ENCODE data around the gene CELA3A.
"Not testable (repeated sequence)": the region's sequence is repeated elsewhere in the genome, so short reads cannot be mapped to it uniquely, and the experiment has no call there.

The CELA3A gene, protein sequence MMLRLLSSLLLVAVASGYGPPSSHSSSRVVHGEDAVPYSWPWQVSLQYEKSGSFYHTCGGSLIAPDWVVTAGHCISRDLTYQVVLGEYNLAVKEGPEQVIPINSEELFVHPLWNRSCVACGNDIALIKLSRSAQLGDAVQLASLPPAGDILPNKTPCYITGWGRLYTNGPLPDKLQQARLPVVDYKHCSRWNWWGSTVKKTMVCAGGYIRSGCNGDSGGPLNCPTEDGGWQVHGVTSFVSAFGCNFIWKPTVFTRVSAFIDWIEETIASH

DNA sequence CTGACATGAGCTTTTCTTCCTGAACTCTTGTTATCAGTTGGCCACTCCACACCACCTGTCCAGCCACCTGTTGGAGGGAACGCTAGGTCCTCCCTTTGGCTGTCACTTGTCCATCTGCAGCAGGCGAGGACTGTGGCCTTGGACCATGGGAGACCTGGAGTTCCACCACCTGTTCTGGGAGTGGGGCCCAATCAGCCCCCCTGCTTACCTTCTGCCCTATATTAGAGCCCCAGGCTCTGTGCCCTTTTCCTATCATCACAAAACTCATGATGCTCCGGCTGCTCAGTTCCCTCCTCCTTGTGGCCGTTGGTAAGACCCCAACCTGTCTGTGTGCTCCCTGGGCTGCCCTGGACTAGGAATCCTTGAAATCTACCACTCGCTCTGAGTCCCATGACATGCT is at the start of gene CELA3A:
Gene CELA3A (plus strand): TSS at position 249 of the 400 bp plus-strand sequence. CDS start 18 bp downstream, at position 267.
- no peak for DNase-seq (ENCODE audit: low spot score)

DNA sequence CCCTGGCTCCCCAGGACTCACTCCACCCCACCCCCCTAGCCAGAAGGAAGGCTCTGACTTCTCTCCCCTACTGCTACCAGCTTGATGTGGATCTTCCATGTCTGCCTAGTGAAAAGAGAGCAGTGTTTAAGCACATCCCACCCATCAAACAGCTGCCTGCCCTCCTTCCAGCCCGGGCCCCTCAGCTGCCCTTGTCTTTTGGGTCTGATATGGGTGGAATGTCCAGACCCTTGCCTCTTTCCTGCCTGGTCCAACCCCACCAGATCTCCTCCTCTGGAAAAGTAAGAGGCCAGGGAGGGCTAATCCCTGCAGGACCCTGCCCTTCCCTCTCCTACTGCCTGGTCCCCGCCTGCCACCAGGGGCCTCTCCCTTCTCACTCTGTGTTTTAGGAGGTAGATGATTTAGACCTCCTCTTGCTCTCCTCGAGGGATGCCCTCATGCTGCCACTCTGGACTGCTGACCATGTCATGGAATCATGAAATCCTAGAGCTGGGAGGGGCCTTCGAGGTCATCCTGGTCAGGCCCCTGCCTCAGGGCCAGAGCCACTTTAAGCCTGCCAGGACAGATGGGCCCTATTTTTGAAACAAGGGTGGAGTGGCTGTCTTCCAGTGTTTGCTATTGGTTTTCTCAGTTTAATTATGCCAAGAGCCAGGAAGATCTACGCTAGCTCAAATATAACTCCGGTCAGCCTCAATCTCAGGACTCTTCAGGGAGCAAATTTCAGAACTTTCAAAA is 48.5 kb upstream of the CELA3A start:
- DNase-seq (ENCODE audit: low spot score): no peak

DNA sequence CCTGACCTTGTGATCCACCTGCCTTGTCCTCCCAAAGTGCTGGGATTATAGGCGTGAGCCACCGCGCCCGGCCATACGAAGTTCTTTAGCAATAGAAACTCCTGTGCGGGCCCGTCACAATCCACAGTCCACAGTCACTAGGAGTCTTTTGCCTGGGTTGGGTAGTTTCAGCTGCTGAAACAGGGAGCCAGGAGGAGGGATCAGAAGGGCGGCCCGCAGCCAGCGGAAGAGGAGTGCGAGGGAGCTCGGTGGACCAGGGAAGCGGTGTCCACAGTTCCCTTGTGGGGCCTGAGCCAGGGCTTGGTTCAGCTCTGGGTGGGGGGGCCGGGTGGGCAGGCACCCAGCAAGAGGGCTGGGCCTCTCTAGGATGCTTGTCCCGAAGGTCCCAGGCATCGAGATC is 46.4 kb upstream of the CELA3A start:
- no peak for DNase-seq (ENCODE audit: low spot score)

DNA sequence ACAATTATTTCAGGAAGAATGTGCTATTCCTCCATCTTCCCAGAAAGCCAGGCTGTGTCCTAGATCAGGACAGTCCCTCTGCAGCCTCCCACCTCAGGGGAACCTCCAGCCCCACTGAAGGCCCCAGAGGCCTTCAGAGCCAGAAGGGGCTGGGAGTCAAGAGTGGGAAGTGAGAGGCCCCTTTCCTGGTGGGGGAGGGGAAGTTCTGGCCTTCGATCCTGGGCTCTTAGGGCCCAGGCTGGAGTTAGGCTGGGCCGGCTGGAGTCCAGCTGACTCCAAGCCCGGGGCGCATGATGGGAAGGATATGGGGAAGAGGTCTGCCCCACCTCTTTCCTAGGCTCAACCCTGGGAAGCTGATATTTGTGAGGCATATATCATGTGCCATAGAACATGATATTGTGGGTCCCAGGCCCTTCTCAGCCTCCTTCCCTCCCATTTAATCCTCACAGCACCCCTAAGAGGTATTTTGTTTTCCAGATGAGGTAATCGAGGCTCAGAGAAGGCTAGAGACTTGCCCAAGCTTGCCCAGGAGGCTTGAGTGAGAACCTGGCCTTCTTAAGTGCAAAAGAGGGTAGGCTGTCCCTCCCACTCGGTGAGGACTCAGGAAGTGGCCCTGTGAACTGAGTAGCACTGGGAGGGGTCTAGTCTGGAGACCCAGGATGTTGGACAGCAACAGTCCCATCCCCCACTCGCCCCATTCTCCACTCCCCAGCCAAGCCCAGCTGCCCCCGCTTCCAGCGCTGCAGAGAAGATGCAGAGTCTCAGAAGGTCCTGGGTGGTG is 45.8 kb upstream of the CELA3A start:
- DNase-seq (ENCODE audit: low spot score): no peak

DNA sequence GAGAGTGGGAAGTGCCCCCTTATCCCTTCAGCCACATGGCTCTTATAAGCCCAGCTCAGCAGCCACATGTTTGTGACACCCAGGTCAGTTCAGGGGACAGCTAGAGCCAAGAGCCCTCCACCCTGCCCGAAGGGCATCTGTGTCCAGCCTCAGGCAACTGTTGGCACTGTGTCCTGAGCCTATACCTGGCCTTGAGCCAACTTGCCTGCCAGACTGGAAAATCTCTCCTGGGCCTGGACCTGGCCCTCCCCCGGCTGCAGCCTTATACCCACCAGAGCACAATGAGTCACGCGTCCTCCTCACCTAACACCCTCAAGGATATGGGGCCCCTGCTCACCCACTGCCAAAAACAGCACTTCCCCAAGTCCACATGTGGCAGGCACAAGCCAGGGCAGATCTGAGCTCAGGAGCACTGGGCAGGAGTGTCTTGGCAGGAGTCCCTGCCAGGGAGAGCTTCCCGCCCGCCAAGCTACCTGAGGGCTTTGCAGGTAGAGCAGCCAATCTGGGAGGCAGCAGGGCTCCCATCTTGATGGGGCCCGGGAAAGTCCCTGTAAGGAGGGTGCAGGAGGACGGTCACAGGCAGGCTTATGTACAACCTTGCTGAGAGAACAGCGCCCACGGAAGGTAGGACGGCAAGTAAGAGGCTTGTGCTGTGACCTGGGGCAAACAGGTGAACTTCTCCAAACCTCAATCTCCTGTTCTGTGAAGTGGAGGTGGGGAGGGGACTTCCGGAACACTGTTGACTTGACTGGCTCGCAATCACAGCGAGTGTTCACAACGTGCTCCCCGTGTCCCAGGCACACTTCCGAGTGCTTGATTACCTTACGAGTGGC is 44.5 kb upstream of the CELA3A start:
- DNase-seq (ENCODE audit: low spot score): no peak

DNA sequence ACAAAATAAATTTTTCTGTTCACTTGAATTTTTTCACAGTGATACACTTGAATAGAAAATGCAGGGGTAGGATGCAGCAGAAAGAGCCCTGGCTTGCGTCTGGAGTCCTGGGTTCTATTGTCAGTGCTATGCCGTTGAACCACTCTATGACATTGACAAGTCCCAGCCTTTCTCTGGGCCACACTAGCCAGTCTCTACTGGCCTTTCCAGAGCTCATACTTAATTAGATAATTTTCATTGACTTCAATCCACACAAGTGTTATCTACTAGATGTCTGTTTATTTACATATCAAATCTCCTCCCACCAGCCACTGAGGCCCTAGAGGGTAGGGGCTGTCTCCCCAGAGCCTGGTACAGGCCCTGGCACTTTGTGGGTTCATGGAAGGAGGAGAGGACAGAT is 40.1 kb upstream of the CELA3A start:
- DNase-seq (ENCODE audit: low spot score): no peak

DNA sequence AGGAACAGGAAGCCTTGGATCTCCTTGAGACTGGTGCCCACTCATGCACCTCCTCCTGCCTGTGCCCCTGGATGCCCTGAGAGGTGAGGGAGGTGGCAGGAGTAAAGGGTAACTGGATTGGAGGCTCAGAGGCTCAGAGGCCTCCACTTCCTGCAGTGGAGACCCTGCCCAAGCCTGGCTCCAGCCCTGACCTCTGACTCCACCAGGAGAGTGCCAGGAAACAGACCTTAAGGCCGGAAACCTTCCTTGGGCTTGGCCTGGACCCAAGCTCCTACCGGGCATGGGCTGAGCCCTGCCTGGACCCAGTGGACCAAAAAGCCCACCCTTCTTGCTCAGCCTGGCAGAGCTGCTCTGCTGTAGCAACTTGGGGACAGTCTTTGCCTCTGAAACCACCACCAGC is 39.7 kb upstream of the CELA3A start:
- no peak for DNase-seq (ENCODE audit: low spot score)

DNA sequence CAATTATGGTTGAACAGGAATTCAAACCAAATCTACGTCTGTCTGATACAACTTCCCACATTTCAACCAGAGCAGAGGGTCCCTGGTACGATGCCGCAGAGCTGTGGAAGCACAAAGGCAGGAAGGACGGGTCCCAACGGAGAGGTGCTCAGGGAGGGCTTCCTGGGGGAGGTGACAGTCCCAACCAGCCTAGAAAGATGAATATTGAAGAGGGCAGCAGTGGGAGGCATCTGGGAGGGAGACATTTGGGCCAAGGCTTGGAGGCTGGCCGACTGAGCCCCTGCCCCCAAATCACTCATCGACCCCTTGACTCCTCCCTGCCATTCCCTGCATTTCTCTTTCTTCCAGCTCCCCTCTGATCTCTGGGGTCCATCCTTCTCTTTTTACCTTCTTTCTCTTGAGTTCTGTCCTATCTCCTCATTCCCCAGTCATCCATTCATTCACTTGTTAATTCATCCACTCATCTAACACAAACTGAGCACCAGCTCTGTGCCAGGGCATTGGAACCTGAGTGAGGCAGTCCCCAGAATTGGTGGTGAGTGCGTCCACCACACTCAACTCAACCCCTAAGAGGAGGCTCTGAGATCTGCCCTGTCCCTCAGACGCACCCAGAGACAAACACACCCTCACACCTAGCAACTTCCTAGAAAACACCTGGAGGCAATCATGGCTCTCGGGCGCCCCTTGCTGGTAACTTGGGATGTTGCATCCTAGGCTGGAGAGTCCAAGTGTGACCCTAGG is 37.8 kb upstream of the CELA3A start:
- DNase-seq (ENCODE audit: low spot score): peak; percentile 80

DNA sequence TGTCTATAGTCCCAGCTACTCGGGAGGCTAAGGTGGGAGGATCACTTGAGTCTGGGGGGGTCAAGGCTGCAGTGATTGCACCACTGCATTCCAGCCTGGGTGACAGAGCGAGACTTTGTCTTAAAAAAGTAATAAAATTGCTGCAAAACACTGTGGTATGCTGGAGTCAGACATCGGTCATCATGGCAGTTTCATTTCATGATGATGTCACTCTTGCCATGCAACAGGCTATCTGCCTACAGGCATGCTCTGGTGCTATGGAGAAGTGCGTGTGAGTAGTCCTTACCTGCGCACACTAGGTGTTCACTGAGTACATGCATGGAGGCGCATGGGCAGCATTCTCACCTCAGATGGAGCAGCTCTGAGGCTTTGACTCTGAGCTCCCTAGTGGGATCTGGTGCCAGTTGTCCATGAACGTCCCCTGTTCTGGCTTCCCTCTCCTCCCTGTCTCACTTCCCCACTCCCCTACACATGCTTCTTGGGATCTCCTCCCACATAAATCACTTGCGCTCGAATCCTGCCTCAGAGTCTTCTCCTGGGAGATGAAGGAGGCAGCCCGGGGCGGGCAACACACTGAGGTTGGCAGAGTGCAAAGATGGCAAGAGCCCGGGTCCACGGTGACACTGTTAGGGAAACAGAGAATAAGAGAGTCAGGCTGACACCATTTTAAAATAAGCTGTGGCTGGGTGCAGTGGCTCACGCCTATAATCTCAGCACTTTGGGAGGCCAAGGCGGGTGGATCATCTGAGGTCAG is 35.0 kb upstream of the CELA3A start:
- DNase-seq (ENCODE audit: low spot score): no peak

DNA sequence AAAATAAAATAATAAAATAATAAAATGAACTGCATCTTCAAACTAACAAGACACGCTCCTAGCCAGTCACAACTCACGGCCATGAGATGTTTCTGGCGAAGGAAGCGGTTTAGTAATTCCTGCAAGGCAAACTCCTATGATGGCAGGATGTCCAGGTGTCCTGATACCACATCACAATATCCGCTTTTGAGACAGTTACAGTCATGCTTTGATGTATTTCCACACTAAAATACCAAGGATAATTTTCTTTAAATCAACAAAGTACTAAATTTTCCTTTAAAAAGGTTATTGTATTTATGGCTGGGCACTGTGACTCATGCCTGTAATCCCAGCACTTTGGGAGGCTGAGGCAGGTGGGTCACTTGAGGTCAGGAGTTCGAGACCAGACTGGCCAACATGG is 34.2 kb upstream of the CELA3A start:
- DNase-seq (ENCODE audit: low spot score): not testable (repeated sequence)

DNA sequence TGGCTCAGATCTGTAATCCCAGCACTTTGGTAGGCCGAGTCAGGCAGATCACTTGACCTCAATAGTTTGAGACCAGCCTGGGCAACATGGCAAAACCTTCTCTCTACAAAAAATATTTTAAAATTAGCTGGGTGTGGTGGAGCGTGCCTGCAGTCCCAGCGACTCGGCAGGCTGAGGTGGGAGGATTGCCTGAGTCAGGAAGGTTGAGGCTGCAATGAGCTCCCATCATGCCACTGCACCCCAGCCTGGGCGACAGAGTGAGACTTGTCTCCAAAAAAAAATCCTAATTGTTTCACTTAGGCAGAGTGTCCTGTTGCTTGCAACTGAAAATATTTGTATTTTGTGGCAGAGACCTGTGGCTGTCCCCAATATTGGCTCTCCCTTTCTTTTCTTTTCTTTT is 32.4 kb upstream of the CELA3A start:
- DNase-seq (ENCODE audit: low spot score): not testable (repeated sequence)

DNA sequence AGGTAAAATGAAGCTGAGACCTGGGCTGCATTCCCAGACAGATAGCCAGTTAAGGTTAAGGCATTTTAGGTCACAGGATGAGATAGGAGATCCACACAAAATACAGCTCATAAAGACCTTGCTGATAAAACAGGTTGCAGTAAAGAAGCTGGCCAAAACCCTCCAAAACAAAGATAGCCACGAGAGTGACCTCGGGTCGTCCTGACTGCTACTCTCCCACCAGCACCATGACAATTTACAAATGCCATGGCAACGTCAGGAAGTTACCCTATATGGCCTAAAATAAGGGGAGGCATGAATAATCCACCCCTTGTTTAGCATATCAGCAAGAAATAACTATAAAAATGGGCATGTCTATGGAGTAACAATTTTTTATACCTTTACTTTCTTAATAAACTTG is 30.9 kb upstream of the CELA3A start:
- not testable (repeated sequence) for DNase-seq (ENCODE audit: low spot score)

DNA sequence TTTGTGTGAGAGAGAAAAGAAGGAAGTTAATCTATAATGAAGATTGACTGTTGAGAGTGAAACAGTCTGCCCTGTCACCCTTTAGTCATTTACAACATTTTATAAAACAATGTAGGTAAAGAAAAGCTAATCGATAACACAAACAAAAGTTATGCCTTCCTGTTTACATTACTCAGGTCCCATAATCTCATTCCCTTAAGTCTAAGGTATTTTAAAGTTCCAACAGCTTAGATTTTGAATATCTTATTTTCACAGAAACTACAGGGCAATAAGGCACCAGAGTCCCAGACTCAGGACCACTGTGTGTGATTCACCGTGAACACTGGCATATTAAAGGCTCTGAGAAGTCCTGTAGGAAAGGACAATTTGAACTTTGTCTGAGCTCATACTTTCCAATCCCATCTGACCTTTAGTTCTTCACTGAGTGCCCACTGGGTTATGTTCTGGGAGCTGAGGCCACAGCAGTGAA is 28.4 kb upstream of the CELA3A start:
- DNase-seq (ENCODE audit: low spot score): not testable (repeated sequence)

DNA sequence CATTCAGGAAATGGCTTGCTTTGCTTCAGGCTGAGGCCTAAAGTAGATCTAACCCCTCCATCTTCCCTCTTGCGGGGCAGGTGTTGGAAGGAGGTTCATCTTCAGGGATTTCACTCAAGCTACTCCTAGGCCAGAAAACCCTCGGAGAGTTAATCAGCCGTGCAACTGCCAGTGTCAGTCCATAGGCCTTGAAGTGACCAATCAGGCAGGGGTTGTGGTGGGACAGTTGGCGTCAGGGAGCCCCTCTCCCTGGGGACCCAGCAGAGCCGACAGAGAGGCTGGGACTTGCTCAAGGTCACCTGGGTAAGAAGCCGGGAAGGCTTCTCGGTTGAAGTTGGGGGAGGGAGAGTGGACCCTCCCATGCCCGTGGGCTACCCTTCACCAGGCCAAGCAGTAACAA is 27.5 kb upstream of the CELA3A start:
- DNase-seq (ENCODE audit: low spot score): not testable (repeated sequence)

DNA sequence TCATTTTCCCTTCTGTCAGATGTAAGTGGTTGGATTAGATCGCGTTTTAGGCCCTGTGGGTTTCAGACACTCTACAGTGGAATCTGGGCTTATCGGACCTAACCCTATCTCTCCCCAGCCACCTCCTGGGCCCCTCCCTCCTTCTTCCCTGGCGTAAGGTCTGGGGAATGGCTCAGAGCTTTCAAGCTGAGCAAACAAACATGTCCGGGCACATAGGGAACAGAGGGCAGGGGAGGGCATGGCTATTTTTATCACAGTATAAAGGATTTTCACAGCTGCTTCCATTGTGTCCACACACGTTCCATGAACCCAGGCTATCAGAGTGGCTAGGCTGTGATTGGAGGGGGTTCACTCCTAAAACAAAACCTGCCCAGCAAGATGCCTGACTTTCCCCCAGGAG is 26.8 kb upstream of the CELA3A start:
- not testable (repeated sequence) for DNase-seq (ENCODE audit: low spot score)

DNA sequence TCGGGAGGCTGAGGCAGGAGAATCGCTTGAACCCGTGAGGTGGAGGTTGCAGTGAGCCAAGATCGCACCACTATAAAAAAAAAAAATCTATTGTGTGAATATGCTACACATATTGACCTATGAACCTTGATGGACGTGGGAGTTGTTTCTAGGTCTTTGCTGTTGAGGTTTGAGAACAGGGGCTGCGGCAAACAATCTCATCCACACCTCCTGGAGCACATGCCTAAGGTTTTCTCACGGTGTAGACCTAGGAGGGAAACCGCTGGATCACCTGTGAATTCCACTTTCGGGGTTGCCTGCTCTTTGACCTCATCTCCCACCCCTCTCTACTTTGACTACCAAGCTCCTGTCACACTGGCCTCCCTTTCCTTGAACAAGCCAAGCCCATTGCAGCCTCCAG is 26.2 kb upstream of the CELA3A start:
- DNase-seq (ENCODE audit: low spot score): not testable (repeated sequence)

DNA sequence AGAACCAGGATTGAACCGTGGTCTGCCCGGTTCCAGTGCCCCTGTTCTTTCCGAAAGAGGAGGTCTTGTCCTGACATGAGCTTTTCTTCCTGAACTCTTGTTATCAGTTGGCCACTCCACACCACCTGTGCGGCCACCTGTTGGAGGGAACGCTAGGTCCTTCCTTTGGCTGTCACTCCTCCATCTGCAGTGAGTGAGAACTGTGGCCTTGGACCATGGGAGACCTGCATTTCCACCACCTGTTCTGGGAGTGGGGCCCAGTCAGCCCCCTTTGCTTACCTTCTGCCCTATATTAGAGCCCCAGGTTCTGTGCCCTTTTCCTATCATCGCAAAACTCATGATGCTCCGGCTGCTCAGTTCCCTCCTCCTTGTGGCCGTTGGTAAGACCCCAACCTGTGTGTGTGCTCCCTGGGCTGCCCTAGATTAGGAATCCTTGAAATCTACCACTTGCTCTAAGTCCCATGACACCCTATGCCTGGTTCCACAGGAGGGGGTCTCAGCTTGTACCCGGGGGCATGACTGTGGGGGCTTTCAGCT is 24.7 kb upstream of the CELA3A start, which contains the start of gene CELA3B:
Gene CELA3B (plus strand): TSS at position 320 of the 537 bp plus-strand sequence. CDS start 18 bp downstream, at position 338.
- DNase-seq (ENCODE audit: low spot score): not testable (repeated sequence)

DNA sequence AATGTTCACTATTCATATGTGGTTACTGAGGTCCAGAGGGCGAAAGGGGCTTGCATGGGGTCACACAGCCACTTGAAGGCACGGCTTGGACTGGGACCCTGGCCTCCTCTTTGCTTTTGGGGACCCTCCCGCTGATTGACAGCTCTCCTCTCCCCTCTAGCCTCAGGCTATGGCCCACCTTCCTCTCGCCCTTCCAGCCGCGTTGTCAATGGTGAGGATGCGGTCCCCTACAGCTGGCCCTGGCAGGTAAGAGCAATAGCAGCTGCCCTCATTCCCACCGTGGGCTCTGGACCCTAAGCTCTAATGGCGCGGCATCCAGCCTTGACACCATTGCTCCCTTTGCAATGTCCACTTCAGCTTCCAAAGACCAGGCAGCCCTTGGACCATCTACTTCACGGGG is 23.2 kb upstream of the CELA3A start:
- DNase-seq (ENCODE audit: low spot score): not testable (repeated sequence)

DNA sequence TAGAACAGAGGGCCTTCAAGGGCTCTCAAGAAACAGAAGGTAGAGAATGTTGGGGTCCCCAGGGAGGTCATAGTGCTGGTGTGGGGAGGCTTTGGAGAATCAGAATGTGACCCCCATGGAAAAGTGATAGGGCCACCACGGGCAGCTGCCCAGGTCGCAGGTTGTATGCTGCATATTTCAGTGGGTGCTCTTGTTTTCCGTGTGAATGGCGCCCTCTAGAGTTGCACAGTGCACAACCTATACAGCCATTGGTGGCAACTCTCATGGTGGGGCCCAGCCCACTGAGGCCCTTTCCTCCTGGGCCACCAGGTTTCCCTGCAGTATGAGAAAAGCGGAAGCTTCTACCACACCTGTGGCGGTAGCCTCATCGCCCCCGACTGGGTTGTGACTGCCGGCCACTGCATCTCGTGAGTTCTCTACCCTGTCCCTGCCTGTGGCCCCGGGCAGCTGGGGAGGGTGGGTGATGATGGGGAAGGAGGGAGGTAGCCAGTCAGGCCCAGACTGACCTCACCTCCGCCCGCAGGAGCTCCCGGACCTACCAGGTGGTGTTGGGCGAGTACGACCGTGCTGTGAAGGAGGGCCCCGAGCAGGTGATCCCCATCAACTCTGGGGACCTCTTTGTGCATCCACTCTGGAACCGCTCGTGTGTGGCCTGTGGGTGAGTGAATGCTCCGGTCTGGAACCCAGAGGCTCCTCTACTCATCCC is 20.8 kb upstream of the CELA3A start:
- not testable (repeated sequence) for DNase-seq (ENCODE audit: low spot score)

Data from activated CD4-positive, alpha-beta T cell treated with anti-CD3 and anti-CD28 coated beads, Interleukin-2, Interleukin-4, amounts not matched to agents 100 ng/mL and 50 ng/mL, durations not matched to agents 16 hours and 8 hours (primary cell).